Hematopoietic multipotent progenitor cell treated with erythropoietin and hydrocortisone succinate and interleukin-3 and kit ligand, for 15 days (in vitro differentiated cells): ENCODE measurements around the gene WNT1.

Source experiments
- DNase-seq: peaks from one replicate; pipeline ENCODE4 v3.0.0-alpha.2; 2015; ENCODE audit warnings: low spot score

WNT1 gene

DNA sequence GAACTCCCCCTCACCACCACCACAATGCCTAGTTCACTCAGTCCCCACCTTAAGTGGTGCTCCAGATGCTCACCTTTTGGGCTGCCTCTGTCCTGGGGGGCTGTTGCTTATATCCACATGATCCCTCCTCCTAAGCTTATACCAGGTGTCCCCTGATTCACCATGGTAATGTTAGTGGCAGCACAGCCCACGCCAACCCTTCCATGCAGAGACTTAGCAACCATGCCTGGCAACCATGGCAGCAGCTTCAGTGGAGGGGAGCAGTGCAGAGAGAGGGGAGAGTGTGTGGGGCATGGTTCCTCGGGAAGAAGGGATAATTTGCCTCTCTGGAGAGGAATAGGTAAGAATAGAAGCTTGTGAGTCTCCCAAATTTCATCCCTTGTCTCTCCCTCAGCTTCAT, 22.2 kb downstream of the WNT1 start:
- DNase-seq, result no peak

DNA sequence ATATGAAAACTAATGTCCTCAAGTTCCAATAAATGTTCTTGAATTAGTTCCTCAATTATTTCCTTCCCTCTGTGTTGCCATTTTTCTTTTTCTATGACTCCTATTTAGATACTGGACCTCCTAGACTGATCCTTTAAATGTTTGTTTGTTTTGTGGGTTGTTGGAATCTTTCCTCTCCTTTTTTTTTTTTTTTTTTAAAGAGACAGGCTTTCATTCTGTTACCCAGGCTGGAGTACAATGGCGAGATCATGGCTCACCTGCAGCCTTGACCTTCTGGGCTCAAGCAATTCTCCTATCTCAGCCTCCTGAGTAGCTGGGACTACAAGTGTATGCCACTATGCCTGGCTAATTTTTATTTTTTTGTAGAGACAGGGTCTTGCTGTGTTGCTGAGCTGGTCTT, 30.8 kb downstream of the WNT1 start:
- DNase-seq, result no peak

DNA sequence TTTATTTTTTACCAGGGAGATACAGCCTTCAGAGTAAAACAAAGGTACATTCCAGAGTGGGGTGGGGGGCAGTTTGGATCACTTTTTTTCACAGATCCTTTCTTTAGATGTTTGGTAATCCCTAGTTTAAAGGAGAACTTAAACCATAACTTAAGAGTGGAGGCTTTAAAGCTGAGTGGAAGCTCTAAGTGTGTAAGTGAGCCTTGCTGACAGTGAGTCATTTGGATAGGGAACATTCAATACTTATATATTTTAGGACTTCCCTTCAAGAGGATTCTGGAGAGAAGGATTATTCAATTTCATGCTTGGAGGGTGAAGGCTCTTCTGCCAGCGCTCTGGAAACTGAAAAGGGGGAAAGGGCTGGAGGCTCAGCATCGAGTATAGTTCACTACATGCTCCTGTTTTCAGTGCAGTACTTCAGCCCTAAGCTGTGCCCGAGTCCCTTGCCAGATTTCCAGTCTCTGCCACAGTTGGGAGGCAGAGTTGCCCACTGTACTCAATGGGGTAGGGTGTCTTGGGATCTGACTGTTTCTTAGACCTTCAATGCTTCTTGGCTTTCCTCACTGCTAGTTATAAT, 32.1 kb downstream of the WNT1 start:
- no peak for DNase-seq

DNA sequence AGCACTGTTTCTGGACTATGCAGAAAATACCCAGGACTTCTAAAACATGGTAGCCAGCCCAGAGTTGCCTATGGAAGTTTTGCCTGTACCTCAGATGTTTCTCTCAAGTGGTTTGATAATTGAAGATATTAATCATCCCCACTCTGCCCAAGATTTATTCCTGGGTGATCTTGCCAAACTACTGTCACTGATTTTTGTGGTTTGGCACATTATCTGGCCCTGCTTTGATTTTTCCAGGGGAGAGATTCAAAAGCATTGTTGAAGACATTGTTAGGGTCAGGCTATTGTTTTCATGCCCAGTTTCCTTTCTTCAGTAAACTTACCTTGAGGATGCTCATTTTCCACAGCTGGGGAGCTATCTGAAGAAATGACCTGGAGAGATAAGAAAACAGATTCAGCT, 34.6 kb downstream of the WNT1 start:
- no peak for DNase-seq

DNA sequence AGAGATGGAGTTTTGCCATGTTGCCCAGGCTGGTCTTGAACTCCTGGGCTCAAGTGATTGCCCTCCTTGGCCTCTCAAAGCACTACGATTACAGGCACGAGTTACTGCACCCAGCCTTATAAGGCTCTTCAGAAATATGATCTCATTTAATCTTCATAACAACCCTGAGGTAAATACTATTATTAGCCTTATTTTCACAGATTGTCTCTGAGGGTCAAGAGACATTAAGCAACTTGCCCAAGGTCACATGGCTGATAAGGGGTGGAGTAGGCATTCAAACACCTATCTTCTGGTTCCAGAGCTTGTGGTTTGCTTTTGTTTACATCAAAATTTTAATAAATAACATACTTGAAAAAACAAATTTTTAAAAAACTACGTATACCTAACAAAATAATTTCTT, 35.3 kb downstream of the WNT1 start:
- DNase-seq, result no peak

DNA sequence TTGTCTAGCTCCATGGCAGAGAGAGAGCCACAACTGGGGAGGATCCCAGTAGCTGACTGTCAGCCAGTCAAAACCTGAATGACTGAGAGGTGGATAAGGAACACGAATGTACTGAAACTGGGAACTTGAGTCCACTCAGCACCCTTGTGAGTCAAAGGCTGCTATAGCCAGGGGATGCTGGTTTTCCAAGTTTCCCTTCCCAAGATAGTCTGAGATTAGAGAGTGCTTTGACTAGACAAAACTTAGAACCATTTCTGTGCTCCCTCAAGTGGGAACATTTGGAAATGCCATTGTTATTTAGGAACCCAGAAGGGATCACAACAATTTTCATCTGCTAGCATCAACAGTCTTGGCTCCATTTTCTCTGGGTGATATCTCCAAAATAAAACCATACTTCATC, 36.4 kb downstream of the WNT1 start:
- no peak for DNase-seq

DNA sequence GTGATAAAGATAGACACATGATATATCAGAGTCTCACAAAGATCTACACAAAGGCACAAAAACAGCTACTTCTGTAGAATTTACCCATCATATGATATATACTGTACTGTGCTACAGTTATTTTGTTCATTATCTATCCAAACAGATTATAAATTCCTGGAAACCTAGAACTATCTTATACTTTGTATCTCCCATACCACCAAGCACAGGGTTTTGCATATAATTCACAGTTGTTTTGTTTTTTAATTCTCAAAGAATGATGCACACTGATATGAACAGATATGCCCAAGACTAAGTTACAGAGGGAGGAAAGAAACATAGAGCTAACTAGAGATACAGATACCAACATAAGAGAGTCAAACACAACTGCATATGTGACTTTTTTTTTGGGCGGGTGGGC, 37.1 kb downstream of the WNT1 start:
- DNase-seq, result peak; percentile 17

DNA sequence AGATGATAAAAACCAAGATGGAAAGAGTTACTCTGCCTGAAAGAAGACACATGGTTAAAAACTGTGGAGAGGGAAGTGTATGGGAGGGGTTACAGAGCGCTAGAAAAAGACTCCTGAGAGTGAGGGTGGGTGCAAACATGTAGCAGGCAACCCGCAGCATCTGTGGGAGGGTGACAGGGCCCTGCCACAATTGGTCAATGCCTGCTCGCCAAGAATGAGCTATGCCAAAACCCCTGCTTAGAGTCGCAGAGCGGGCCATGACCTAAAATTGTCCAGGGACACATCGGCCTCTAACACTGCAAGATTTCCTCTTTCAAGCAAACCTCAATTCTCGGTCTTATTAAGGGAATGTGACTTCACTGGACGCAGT, 39.8 kb downstream of the WNT1 start:
- DNase-seq, result no peak

DNA sequence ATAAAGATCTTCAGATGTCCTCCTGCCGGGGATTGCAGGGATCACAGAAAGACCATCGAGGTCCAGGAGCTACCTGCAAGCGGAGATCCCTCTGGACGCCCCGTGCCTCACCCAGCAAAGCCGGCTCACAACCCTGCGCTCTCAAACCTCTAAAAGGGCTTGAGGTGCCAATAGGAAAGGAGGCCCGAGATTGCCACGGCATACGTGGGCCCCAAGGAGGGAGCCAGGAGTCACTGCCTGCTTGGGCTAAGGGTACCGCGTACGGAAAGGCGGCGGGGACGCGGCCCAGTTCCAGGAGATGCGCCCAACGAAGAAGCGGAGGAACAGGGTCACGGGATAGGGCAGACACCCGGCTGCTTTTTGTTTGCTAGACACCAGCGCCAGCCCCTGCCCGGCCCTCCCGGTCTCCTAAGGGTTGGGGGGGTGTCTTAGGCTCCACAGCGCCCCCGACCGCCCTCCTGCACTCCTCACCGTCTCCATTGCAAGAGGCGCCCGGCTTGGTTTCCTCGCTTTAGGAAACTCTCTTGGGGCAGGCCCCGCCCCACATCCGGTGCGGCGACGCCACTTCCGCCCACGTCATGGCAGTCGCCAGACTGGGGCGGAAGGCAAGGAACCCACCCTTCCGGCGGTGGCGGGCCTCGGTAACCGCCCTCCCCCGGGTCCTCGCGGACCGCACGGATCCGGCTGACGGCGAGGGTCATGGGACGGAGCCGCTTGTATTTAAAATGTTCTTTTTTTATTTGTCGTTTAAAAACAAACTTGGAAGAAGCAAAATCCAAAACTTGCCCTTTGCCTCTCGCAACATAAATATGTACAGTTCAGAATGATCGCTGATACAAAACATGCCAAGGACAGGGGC, 40.4 kb downstream of the WNT1 start, which contains the start of gene PRKAG1:
Gene PRKAG1 (minus strand): TSS at position 516 of the 859 bp plus-strand sequence. CDS start 36 bp downstream, at position 480.
- DNase-seq, result peak; percentile 95

DNA sequence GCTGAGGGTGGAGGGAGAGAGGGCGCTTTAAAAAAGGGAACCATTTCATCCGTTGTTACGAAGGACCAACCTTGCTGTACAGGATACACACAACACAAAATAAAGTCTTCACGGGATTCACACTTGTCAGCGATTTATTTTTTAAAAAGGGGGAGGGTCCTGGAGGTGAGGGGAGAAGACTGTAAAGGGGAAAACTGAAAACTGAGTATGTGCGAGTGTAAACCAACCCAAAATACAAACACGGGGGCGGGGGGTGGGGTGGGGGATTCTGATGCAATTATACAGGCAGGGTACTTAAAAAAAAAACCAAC, 41.0 kb downstream of the WNT1 start:
- DNase-seq, result no peak

DNA sequence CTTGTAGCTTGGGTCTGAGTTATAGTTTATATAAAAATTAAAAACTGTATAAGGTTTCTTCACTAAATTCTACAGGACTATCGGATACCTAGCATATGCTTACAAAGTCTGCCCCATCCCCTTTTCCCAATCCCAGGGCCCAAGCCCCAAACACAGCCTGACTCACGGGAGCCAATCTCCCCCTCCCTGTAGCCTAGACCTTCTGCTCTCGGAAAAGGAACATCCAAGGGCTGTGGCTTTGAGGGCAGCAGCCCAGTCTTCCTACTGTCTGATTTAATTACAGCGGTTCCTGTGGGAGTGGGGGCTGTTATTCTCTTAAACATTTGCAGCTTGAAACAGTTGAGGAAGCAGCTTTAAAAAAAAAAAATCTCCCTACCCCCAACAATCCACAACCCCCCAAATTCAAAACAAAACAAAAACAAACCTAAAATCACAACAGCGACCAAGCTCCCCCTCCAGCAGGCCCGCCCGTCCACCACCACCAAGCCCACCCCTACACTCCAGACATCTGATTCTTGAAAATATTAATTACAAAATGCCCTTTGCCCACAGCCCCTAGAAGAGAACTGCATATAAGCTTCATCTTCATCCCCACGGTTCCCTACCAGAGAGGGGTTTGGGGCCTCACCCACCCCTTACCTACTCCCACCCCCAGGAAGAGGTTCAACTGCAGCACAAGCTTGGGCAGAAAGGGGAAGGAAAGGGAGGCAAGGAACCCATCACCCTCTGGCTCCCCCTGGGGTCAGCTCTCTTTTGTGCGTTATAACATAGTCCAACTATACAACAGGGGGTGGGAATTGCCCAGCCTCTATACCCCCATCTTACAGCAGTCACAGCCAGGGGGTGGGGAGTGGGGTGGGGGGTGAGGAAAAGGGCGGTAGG, 41.6 kb downstream of the WNT1 start:
- DNase-seq, result peak; percentile 28

DNA sequence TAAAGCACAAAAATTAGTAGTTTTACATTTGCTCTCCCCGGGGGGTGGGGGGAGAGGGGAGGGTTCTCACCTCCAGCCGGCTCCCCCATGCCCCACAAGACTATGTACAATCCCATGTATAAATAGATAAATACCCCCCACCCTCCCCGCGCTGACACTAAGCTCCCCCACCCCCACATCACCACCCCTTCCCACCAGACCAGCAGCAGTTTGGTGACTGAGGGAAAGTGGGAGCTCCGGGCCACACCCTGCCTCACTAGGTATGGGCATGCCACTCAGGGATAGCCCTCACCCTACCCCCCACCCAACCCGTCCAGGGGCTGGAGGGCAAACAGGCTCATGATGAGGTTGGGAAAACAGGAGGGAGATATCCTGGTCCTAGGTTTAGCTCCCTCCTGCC, 42.3 kb downstream of the WNT1 start:
- DNase-seq, result no peak

DNA sequence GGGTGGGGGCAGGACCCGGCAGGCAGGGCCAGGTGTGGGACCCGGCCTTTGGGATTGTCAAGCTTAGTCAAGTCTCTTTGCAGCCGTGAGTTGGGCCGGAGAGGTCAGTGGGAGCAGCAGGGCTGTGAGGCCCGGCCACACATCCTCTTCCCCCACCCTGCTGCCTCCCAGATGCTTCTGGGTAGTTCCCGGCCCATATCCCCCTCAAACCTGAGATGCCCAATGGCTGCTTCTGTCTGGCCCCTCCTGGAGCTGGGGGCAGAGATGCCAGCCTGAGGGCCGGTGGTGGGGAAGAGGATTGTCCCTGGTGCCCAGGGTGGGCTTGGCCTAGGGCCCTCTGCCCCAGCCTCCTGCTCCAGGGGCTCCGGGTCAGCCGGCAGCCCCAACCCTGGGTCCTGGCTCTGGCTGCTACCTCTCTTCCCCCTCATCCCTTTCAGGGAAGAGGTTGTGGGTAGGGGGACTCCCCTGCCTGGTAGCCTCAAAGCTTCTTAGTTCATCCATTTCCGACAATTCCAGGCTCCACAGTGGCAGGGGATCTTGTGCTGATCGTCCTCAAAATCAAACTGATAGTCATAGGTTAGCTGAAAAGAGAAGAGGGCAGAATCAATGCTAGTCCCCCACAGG, 43.3 kb downstream of the WNT1 start:
- DNase-seq, result no peak

DNA sequence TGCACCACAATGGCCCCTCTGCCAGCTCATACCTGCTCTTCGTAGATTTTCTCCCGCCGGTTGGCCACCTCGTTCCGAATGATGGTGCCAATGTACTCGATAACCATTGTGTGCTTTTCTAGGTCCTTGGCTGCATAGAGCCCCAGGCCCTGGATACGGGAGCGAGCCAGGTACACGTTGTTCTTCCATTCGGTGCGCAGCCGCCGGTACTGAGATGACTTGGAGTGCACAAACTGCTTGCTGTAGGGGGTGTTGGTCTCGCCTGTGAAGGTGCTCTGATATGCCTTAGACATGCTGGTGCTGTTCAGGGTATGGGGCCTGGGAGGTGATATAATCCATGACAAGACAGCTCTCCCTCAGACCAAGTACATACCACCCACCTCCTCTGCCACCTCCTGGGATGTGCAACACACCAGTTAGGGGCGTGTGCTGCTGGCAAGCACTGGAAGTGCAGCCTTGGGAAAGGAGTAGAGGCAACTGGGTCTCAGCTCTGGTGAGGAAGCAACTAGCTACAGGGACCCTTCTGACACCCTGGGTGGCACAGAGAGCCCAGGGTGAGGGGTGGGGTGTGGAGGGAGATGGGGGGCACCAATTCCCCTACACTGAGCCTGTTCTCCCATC, 44.5 kb downstream of the WNT1 start:
- DNase-seq, result no peak

DNA sequence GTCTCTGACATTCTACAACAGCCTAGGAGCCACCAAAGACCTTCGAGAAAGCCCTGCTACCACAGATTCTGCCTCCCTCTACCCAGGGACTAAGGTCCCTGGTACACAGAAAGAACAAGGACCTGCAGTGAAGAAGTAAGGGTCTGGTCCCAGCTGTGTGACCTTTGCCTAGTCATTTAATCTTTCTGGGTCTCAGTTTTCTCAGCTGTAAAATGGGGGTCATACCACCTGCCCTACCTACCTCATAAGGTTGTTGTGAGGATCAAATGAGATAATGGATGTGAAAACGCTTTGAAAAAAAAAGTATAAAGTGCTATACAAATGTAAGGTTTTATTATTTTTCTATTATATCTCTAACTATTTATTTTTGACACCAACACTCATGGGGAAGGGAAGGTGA, 45.7 kb downstream of the WNT1 start:
- no peak for DNase-seq

DNA sequence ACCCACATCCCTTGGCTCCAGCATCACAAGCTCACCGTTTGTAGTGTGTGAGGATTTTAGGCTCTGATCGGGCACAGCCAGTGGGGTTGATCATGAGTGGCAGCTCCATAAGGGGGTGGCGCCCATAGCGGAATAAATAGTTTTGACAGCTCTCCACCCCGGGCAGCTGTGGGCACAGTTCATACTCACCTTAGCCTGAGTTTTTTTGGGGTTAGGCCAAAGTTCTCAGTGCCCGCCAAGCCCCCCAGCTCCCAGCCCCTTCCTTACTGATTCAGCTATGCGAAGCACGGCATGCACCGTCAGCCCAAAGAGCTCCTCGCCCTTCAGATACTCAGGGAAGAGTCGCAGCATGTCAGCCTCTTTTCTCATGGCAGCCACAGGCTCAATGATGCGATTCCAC, 46.4 kb downstream of the WNT1 start:
- DNase-seq, result no peak

DNA sequence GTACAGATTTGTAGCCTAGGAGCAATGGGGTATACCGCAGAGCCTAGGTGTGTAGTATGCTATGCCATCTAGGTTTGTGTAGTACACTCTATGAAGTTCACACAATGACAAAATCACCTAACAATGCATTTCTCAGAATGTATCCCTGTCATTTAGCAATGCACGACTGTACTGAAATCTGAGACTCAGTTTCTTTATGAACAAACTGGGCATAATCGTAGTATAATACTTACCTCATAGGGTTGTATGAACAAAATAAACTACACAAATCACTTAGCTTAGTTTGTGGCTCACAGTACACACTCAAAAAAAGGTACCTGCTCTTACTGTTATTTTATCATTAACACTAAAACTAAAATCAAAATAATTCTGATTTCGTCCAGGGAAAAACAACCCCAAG, 47.3 kb downstream of the WNT1 start:
- DNase-seq, result no peak

DNA sequence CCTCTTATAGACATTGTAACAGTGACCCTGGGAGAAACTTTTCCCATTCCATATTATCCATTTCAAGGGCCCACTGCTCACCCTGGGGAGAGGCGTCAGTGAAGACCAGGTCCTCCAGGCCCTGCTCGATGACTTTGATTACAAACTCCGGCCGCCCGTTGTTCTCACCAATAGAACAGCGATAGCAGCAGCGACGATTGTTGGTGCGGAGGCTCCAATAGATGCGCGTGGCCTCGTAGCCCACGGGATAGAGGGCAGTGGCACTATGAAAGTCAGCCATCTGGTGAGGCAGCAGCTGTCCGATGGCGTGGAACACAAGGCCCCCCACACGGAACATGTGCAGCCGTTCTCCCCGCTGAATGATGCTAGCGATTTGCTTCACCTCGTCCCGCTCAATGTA, 48.0 kb downstream of the WNT1 start:
- no peak for DNase-seq

DNA sequence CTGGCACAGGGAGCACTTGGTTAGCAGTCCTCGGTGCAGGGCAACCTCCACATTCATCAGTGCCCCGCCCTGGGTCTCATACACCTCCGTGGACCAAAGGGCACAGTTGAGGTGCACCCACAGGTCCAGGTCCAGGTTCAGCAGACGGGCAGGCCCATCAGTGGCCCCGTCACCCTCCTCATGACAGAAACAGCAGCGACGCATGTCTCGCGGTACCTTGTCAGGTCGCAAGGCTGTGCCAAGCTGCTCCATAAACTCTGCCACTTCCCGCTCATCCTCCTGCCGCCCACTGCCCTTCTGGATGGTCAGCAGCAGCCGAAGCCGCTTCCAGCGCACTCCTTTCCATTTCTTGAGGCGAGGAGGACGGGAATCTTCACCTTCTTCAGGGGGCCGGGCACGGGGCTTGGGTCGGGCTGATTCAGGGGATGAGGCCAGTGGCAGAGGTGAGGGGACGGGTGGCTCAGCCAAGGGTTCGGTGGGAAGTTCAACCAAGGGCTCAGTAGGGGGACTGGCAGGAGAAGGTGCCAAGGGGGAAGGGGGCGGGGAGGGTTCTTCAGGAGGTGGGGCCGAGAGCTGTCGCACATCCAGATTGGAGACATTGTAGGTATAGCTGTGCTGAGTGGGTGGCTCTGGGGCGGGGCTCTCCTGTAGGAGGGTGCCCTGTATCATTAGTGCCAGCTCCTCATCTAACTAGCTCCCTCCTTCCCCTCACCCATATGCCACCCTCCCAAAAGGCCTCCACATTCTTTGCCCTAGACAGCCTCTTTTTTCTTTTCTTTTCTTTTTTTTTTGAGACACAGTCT, 48.8 kb downstream of the WNT1 start:
- no peak for DNase-seq

DNA sequence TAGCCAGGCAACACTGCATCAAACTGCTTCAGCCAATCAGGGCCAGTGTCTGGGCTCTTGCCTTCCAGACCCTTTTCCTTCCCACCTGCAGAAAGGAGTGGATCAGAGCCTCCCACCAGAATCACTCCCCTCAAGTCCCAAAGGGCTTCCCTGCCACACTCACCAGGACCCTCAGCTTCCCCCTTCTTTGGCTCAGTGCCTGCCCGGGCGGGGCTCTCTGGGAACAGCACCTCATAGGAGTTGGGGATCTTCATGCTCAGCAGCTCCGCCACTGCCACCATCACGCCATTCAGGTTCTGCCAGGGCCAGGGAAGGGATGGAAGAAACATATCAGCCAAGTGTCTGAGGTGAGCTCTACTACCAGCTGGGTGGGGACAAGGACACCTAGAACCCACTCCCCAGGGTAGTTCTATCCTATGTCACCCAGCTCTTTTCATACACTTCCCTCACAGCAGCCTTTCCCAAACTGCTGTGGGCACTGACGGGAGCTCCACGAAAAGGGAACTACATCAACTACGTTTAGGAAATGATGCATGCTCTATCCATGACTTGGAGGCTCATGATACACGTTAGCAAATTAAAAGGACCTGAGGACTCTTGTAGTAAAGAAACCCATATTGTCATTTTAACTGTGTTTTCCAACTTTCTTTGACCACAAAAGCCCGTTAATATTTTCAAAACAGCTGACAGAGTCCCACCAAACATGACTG, 49.9 kb downstream of the WNT1 start:
- no peak for DNase-seq
